Activated CD8-positive, alpha-beta memory T cell treated with anti-CD3 and anti-CD28 coated beads for 1 hour (primary cell): ENCODE data around the gene MARCHF7.

Experiments
- DNase-seq, 2 donors: peaks; one replicate each; pipeline ENCODE4 v3.0.0-alpha.2; 2020; ENCODE audit warnings: low read depth in 1 of 2; ENCODE audit errors: extremely low read depth in 1 of 2

The MARCHF7 gene

GRCh38 chr2:159759577-159759976 lies 47.3 kb downstream of the MARCHF7 start:
- no peak for DNase-seq

GRCh38 chr2:159760326-159760725 lies 48.0 kb downstream of the MARCHF7 start:
- no peak for DNase-seq

GRCh38 chr2:159762075-159762474 lies 49.8 kb downstream of the MARCHF7 start:
- DNase-seq = no peak
